COLO829 (cell line): Measurements from ENCODE around the gene KCNJ8.
"Not testable (repeated sequence)": the region's sequence is repeated elsewhere in the genome, so short reads cannot be mapped to it uniquely, and the experiment has no call there.

Experiments
- DNase-seq: peaks from one replicate; pipeline ENCODE4 v3.0.0; 2012; ENCODE audit warnings: low spot score

The KCNJ8 gene

DNA sequence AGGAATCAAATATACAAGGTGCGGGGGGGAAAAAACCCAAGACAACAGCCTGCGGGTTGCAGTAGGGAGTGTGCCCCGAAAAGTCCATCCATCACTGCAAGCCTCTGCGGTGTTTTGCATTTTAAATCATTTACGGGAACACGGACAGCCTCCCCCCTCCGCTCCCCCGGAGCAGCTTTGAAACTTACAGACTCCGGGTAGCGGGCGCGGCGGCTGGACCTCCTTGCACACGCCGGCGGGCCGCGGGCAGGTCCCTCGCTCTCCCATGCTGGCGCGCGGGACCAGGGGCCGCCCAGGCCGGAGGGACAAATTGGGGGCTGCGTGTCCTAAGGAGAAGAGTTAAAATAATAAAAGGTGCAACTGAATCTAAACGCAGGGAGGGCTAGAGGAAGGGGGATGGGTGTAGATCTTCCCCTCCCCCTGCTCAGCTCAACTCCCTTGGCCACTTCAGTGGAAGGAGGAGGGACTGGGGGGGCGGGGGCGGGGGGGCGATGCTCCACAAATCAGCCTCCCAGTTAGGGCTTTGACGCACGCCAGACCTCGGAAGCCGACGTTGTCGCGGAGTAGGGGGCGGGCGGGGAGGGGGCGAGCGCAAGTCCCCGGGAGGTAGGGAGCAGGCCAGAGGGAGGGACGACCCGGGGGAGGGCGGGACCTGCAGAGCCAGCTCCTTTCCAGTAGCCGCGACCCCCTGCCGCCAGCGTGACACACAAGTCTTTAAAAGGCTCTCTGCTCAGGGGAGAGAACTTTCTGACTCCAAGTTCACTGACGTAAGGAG, at the start of gene KCNJ8:
Gene KCNJ8 (minus strand): TSS at position 349 of the 775 bp plus-strand sequence. CDS start 1,090 bp downstream, outside the sequence.
- no peak for DNase-seq

GRCh38 chr12:21823581-21823980, 49.1 kb upstream of the KCNJ8 start:
- no peak for DNase-seq

- DNase-seq, result no peak
Observed at GRCh38 chr12:21819678-21820077, 45.2 kb upstream of the KCNJ8 start.

DNA sequence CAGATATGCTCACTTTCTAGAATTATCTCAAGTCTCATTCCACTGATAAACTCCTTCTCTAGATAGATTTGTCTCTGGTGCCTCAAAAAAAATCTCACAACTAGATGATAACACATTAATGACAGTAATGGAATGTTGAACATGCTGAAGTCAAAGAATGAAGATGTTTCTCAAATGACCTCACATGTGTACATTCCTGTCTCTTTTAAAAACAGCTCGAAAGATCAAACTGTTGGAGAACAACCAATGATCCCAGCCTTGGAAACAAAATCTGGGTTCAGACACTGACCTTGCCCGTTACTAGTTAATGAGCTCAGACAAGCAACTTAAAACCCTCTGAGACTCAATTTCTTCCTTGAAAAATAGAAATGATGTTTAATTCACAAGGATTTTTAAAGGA, 44.7 kb upstream of the KCNJ8 start:
- DNase-seq, result peak; percentile 5

DNA sequence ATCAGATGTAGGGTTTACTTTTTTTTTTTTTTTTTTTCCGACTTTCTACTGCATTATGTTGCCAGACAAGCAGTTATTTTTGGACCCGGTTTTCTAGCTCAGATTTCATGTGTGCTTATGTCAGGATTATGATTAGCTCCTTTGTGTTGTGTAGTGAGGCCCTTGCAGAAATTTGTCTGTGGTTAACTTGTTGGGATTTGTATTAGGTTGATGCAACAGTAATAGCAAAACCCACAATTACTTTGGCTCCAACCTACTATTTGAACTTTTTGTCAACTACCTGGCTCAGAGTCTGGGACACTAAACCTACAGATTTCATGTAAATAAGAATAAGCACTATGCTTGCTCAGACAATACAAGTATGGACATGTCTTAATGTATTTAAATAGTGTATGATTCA, 44.1 kb upstream of the KCNJ8 start:
- DNase-seq, result no peak

- DNase-seq, result no peak
Observed at GRCh38 chr12:21815306-21816062, 41.0 kb upstream of the KCNJ8 start.

DNA sequence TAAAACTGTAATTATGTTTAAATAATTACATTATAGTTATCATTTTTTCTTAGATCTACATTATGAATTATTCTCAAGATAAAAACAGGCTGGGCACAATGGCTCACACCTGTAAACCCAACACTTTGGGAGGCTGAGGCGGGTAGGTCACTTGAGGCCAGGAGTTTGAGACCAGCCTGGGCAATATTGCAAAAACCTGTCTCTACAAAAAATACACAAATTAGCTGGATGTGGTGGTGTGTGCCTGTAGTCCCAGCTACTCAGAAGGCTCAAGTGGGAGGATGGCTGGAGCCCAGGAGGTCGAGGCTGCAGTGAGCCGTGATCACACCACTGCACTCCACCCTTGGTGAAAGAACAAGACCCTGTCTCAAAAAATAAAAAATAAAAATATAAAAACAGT, 40.3 kb upstream of the KCNJ8 start:
- no peak for DNase-seq

- no peak for DNase-seq
Observed at GRCh38 chr12:21814327-21814726, 39.8 kb upstream of the KCNJ8 start.

- no peak for DNase-seq
Observed at GRCh38 chr12:21813751-21814150, 39.2 kb upstream of the KCNJ8 start.

- DNase-seq, result no peak
Observed at GRCh38 chr12:21813125-21813524, 38.6 kb upstream of the KCNJ8 start.

DNA sequence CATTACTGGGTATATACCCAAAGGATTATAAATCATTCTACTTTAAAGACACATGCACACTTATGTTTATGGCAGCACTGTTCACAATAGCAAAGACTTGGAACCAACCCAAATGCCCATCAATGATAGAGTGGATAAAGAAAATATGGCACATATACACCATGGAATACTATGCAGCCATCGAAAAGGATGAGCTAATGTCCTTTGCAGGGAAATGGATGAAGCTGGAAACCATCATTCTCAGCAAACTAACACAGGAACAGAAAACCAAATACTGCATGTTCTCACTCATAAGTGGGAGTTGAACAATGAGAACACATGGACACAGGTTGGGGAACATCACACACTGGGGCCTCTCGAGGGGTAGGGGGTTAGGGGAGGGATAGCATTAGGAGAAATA, 37.8 kb upstream of the KCNJ8 start:
- DNase-seq, result not testable (repeated sequence)

DNA sequence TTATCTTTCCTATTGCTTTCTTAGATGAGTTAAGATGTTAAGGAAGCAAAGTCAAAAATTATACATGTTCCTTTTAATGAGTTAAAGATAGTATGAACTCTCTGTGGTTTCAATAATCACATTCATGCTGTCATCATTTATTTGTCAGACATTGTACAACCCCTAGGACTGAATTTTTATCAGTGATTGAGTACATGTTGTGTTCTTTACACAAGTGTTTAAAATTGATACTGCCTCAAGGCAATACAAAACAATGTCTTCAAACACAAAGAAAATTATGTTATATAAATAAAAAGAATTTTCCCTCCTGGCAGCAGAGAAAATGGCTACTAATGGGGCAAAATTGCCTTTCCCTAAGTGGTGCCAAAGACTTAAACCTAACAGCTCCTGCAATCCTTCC, 34.6 kb upstream of the KCNJ8 start:
- DNase-seq, result no peak

DNA sequence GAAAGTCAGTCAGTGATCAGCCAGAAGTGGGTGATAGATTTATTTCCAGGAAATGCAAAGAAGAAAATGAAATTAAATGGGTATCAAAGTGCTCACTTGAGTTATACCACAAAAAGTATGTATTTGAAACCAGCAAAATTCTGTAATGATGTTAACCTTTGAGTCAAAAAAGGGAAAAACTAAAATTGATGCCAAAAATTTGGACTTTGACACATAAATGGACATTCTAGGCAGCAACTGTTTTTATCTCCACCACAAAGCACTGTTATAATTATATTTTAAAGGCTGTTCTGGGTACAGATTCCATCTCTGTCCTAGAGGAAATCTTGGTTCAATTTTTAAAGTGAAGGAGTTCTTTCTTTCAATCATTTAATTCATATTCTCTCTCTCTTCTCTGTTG, 31.7 kb upstream of the KCNJ8 start:
- DNase-seq, result no peak

- DNase-seq, result no peak
Observed at GRCh38 chr12:21801522-21802288, 27.2 kb upstream of the KCNJ8 start.

DNA sequence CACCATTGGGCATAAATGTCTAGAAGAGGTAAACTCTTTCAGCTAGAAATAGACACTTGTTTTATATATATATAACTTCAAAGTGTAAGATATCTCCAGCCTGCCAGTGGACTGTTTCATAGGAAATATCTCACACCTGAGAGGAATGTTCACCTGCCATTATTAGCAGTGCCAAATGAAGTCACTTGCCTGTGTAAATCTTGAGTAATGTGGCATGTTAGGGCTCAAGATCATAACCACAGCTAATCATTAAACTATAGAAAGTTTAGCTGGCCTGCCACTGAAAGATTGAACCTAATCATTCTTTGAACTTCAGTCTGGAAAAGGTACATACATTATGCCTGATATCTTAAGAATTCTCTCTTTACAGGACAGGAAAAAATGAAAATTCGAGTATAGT, 25.5 kb upstream of the KCNJ8 start:
- DNase-seq, result no peak

DNA sequence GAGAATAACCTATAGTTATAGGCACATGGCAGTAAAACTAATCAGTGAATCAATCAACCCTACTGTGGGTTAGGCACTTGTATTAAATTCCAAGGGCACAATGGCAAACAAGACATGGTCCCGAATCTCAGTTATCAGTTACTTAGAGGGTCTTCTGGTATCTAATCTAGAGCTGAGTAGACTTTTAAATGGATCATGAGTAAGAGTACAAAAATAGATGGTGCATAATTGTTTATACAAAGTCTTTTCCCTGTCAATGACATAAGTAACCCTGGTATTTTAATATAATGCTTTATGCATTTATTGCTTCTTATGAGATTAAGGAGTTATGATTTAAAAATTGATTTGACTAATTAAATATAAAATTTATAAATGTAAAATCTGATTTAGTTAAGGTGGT, 23.0 kb upstream of the KCNJ8 start:
- DNase-seq, result no peak

- no peak for DNase-seq
Observed at GRCh38 chr12:21795648-21796328, 21.3 kb upstream of the KCNJ8 start.

DNA sequence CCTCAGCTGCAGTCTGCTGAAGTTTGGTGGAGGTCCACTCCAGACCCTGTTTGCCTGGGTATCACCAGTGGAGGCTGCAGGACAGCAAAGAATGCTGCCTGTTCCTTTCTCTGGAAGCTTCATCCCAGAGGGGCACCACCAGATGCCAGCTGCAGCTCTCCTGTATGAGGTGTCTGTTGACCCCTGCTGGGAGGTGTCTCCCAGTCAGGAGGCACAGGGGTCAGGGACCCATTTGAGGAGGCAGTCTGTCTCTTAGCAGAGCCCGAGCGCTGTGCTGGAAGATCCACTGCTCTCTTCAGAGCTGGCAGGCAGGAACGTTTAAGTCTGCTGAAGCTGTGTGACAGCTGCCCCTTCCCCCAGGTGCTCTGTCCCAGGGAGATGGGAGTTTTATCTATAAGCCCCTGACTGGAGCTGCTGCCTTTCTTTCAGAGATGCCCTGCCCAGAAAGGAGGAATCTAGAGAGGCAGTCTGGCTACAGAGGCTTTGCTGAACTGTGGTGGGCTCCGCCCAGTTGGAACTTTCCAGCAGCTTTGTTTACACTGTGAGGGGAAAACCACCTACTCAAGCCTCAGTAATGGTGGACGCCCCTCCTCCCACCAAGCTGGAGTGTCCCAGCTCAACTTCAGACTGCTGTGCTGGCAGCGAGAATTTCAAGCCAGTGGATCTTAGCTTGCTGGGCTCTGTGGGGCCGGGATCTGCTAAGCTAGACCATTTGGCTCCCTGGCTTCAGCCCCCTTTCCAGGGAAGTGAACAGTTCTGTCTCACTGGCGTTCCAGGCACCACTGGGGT, 20.5 kb upstream of the KCNJ8 start:
- DNase-seq, result not testable (repeated sequence)

GRCh38 chr12:21789687-21790086, 15.2 kb upstream of the KCNJ8 start:
- DNase-seq, result not testable (repeated sequence)

DNA sequence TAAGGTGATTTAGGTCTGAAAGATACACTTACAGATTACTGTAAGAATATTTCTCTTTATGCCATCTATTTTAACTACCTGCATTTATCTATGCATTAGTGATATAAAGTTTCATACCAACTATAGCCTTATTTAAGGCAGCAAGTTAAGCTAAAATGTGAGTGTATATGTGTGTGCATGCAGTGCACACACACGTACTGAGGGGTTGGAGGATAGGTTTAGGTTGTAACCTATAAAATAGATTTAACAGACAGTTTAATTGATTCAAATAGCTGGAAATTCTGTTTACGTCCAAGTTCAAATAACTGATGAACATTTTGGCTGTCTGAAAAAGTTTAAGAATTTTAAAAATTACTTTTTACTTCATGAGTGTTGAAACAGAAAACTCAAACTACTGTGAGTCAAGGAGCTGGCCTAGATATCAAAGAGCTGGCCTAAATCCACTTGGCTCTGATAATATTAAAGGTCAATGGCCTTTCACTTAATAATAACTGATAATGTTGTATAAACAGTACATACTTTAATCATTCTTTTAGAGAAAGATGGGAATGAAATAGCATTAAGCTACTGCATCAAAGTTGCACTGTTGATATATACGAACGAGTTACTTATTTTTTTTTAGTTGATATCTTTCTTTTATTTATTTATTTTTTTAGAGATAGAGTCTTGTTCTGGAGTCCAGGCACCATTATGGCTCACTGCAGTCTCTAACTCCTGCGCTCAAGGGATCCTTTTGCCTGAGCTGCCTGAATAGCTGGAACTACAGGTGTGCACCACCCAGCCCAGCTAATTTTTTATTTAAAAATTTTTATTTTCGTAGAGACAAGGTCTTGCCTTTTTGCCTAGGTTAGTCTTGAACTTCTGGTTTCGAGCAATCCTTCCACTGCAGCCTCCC, 13.8 kb upstream of the KCNJ8 start:
- DNase-seq, result no peak
